Transverse colon (tissue), 4 donors: ENCODE data around the gene RASL12. TPM values are rescaled to one million over a fixed set of nuclear protein-coding genes. Genes with fewer than 3 reads are reported as not detected.
A peak's percentile ranks its signal among the peaks of the same experiment; 100 is the strongest.

ENCODE experiments used
- DNase-seq: peaks from one replicate; pipeline ENCODE4 v3.0.0-alpha.2; 2019
- H3K27ac ChIP-seq, 4 donors: fragments of 200-600 bp; sonication (generic); 2 replicates each; pipeline ENCODE4 v1.5.1; 2016 to 2018; ENCODE audit warnings: inconsistent platforms in 4 of 4
- H3K27me3 ChIP-seq: fragments of 200-600 bp; sonication (generic); 2 replicates; pipeline ENCODE4 v1.5.1; 2017; ENCODE audit warnings: inconsistent platforms
- H3K36me3 ChIP-seq, 4 donors: fragments of 200-600 bp; sonication (generic); 2 replicates each; pipeline ENCODE4 v1.5.1; 2017 to 2019; ENCODE audit warnings: inconsistent platforms in 4 of 4
- H3K4me1 ChIP-seq, 4 donors: fragments of 200-600 bp; sonication (generic); 2 replicates each; pipeline ENCODE4 v1.5.1; 2017 to 2020; ENCODE audit warnings: inconsistent platforms in 4 of 4
- H3K4me3 ChIP-seq, 4 donors: fragments of 200-600 bp; sonication (generic); 1 replicate in 1 of 4; 2 replicates in 3 of 4; pipeline versions ENCODE4 v1.5.1 to v1.6.1; 2017 to 2019; ENCODE audit warnings: inconsistent platforms in 4 of 4
- H3K9me3 ChIP-seq, 2 donors: fragments of 200-600 bp; sonication (generic); 2 replicates each; pipeline ENCODE4 v1.5.1; 2017 to 2019; ENCODE audit warnings: inconsistent platforms in 2 of 2
- EP300 ChIP-seq: sonication (generic); formaldehyde crosslinking; IDR thresholded peaks from one replicate; pipeline ENCODE4 v1.6.1; 2017; ENCODE audit warnings: antibody characterized with exemption, low read depth
- POLR2A ChIP-seq: fragments of 450-650 bp; IDR thresholded peaks from one replicate; pipeline ENCODE4 v1.6.1; 2016; ENCODE audit warnings: antibody characterized with exemption, mild to moderate bottlenecking, moderate library complexity
- POLR2AphosphoS5 ChIP-seq, 3 donors: sonication (generic); formaldehyde crosslinking; IDR thresholded peaks; one replicate each; pipeline ENCODE4 v1.6.1; 2016; ENCODE audit warnings: antibody characterized with exemption in 3 of 3
- WGBS, 2 donors: methylation state at CpG; one replicate each; pipeline ENCODE4 v1.1.5; 2018; ENCODE audit warnings: low coverage in 1 of 2; 5-methylcytosine and 5-hydroxymethylcytosine counted together
- in situ Hi-C, 4 donors: fragments of 200-750 bp; cut with MboI; loops; one replicate each; pipeline versions ENCODE4 v1.15.0 to v1.15.1; 2017; ENCODE audit warnings: low sequenced_read_pairs in 3 of 4, low pct_ligation_motif_present in 1 of 4, low pct_unique_long_range_greater_than_20kb in 1 of 4
- intact Hi-C: fragments of 100-400 bp; cut with DNase I; formaldehyde crosslinking; loops from one replicate; pipeline ENCODE4 v1.15.1; 2023; ENCODE audit warnings: low total_unique reads
- total RNA-seq, 4 donors: library from RNA; depleted of rRNA; stranded (reverse); fragments of >200 nt; gene quantifications; one replicate each; pipeline ENCODE4 v1.1.0, GENCODE V29; 2016
- TF ChIP-seq, protein P1 (sequence below), 5 experiments: fragments of 200-600 bp in 3 of 5; fragments of 450-650 bp in 2 of 5; sonication (generic) in 3 of 5; IDR thresholded peaks; 1 replicate in 2 of 5; 2 replicates in 3 of 5; pipeline ENCODE4 v1.5.1; 2016 to 2017; ENCODE audit warnings: antibody characterized with exemption in 5 of 5, inconsistent platforms in 3 of 5, mild to moderate bottlenecking in 2 of 5, moderate library complexity in 1 of 5

RASL12 gene
- total RNA-seq, 4 donors from 2014 or later, result 13.9 to 46.8 (median 16.4) TPM

GRCh38 chr15:65058394-65059368, 9.1 kb downstream of the RASL12 start:
- peaks cover 7 to 49% (median 13%) of the 10 kb centered on the region in 4 donors for H3K4me1 ChIP-seq
- intact Hi-C loops (no loop called here), in situ Hi-C loops (no loop called here)
- WGBS, 2 donors, result 90% methylated on average over 16 of the region's 16 CpGs; no CpG with 5 or more reads in 1 of the 2 donors
- no peak overlapping the region for H3K4me3 ChIP-seq
- TF ChIP-seq EP300 (no peak), POLR2AphosphoS5 (IDR thresholded peaks at IDR 0.05) (no peak), POLR2A (no peak)
- TF ChIP-seq, protein P1, sequence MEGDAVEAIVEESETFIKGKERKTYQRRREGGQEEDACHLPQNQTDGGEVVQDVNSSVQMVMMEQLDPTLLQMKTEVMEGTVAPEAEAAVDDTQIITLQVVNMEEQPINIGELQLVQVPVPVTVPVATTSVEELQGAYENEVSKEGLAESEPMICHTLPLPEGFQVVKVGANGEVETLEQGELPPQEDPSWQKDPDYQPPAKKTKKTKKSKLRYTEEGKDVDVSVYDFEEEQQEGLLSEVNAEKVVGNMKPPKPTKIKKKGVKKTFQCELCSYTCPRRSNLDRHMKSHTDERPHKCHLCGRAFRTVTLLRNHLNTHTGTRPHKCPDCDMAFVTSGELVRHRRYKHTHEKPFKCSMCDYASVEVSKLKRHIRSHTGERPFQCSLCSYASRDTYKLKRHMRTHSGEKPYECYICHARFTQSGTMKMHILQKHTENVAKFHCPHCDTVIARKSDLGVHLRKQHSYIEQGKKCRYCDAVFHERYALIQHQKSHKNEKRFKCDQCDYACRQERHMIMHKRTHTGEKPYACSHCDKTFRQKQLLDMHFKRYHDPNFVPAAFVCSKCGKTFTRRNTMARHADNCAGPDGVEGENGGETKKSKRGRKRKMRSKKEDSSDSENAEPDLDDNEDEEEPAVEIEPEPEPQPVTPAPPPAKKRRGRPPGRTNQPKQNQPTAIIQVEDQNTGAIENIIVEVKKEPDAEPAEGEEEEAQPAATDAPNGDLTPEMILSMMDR (IDR thresholded peaks at IDR 0.05), result no peak
- no peaks in the 10 kb centered on the region for H3K36me3 ChIP-seq
- H3K27ac ChIP-seq, result peak overlapping the region in 1 of 4 donors; percentile 61
- DNase-seq, result no peak
- H3K9me3 ChIP-seq, result no peaks in the 10 kb centered on the region
- no peaks in the 10 kb centered on the region for H3K27me3 ChIP-seq

DNA sequence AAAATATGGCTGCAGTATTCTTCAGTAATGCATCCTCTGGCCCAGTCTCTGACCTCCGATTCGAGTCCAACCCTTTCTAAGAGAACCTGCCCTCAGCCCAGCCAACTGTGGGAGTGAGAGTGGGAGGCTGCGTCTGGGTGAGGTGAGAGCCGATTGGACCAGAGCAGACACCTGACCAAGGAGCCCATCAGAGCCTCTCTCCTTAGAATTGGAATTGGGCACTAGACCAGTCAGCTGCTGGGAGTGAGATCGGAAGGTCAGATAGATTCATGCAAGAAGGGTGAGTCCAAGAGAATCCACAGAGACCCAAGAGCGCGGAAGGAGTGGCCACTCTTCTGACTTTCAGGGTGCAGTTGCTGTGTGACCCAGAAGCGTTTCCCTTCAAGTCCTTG, 10.2 kb downstream of the RASL12 start:
- no peaks in the 10 kb centered on the region for H3K27me3 ChIP-seq
- no peaks in the 10 kb centered on the region for H3K36me3 ChIP-seq
- TF ChIP-seq POLR2AphosphoS5 (IDR thresholded peaks at IDR 0.05) (no peak), POLR2A (no peak), EP300 (no peak)
- TF ChIP-seq, protein P1 (IDR thresholded peaks at IDR 0.05), result no peak
- no peak for DNase-seq
- in situ Hi-C loops (no loop called here), intact Hi-C loops (no loop called here)
- peaks cover 7 to 37% (median 13%) of the 10 kb centered on the region in 4 donors for H3K4me1 ChIP-seq
- WGBS, 2 donors, result 88% methylated on average over 8 of the region's 8 CpGs; no CpG with 5 or more reads in 1 of the 2 donors
- no peak overlapping the region for H3K4me3 ChIP-seq
- no peaks in the 10 kb centered on the region for H3K9me3 ChIP-seq
- peak overlapping the region in 2 of 4 donors; percentile 15 to 33 for H3K27ac ChIP-seq

DNA sequence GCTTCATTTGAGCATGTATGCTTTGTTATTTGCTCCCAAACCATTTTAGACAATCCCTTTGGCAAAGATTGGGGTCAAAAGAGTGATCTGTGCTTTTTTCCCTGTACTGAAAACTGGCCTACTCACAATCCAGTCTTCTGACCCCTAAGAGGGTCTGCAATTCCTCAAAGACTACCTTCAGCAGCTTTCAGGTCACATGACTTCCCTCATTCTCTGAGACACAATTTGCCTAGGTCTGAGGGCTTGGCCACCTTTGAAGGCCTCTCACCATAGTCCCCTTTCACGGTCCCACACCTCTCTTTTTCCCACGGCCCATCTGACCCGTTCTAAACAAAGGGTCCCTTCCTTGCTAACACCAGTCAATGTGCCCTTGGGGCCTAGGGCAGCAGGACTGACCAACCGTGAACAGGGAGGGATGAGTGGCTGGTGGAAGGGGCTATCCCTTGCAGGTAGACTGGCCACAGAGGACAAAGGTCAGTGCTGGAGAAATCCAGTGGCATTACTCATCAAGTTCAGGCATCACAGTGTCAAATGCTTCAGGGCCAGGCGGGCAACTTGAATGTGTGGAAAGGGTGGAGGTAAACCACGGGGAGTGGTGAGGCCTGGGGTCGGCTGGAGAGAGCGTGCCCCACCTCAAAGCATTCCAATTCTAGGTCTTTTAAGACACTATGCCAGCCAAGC, 10.8 kb downstream of the RASL12 start:
- peak; percentile 57 for DNase-seq
- intact Hi-C loops, result no loop called here
- in situ Hi-C loops, result no loop called here
- no peak overlapping the region for H3K4me3 ChIP-seq
- no peaks in the 10 kb centered on the region for H3K9me3 ChIP-seq
- peaks cover 7 to 33% (median 13%) of the 10 kb centered on the region in 4 donors for H3K4me1 ChIP-seq
- no peaks in the 10 kb centered on the region for H3K36me3 ChIP-seq
- TF ChIP-seq, protein P1 (IDR thresholded peaks at IDR 0.05), result no peak
- TF ChIP-seq POLR2A (no peak), EP300 (no peak), POLR2AphosphoS5 (IDR thresholded peaks at IDR 0.05) (no peak)
- WGBS, 2 donors, result 74% methylated on average over 8 of the region's 8 CpGs; no CpG with 5 or more reads in 1 of the 2 donors
- H3K27ac ChIP-seq, result peak overlapping the region in 3 of 4 donors; percentile 15 to 39 (median 35)
- H3K27me3 ChIP-seq, result no peaks in the 10 kb centered on the region

- in situ Hi-C loops, result no loop called here
- peak overlapping the region in 3 of 4 donors; percentile 36 to 60 (median 41) for H3K27ac ChIP-seq
These were observed 11.7 kb downstream of the RASL12 start for GRCh38 chr15:65056106-65056505.

More at GRCh38 chr15:65056106-65056505, 11.7 kb downstream of the RASL12 start:
- no peak for DNase-seq
- intact Hi-C loops, result no loop called here
- Histone ChIP-seq H3K4me1 (peaks cover 7 to 31% (median 13%) of the 10 kb centered on the region in 4 donors), H3K4me3 (no peak overlapping the region), H3K36me3 (no peaks in the 10 kb centered on the region), H3K9me3 (no peaks in the 10 kb centered on the region), H3K27me3 (no peaks in the 10 kb centered on the region)
- TF ChIP-seq POLR2A, result no peak
- TF ChIP-seq EP300, result no peak
- TF ChIP-seq, protein P1 (IDR thresholded peaks at IDR 0.05), result no peak
- WGBS, 2 donors, result 77 to 85% methylated on average over 9 of the region's 9 CpGs
